Fibroblast of pulmonary artery (primary cell): ENCODE results near the gene RAB20.
"Not testable (repeated sequence)": the region's sequence is repeated elsewhere in the genome, so short reads cannot be mapped to it uniquely, and the experiment has no call there.

Experiments
- DNase-seq: peaks from one replicate; pipeline ENCODE4 v3.0.0-alpha.2; 2010; ENCODE audit warnings: low read depth
- H3K4me3 ChIP-seq: replicated peaks from 2 replicates; pipeline ENCODE4 v1.5.1; 2011; ENCODE audit warnings: low read depth, mild to moderate bottlenecking, control low read depth, low read length, moderate library complexity
- CTCF ChIP-seq: IDR thresholded peaks from 2 replicates; pipeline ENCODE4 v1.5.1; 2011; ENCODE audit warnings: mild to moderate bottlenecking, control low read depth, low read length, inconsistent platforms; ENCODE audit errors: missing control alignments

RAB20 gene

GRCh38 chr13:110539894-110540293, 21.6 kb downstream of the RAB20 start:
- no peak for TF ChIP-seq CTCF
- no peak for DNase-seq
- no peak overlapping the region for H3K4me3 ChIP-seq

DNA sequence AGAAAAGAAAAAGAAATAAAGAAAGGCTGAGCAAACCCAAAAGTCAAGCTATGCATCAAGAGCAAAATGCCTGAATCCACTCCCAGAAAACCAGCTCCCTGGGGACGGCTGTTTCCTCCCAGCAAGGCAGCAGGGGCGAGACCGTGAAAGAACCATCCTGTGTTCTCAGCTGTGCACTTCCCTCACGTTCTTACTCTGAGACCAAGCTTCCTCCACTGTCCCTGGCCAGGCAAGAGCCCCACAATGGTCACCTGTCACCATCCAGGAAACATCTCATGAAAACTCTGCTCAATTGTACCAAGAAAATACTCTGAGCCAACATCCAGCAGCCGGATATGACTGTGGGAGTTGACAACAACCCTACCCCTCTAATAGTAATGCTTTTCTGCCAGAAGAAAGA, 22.9 kb downstream of the RAB20 start:
- TF ChIP-seq CTCF: no peak
- peak; percentile 58 for DNase-seq
- H3K4me3 ChIP-seq: no peak overlapping the region

DNA sequence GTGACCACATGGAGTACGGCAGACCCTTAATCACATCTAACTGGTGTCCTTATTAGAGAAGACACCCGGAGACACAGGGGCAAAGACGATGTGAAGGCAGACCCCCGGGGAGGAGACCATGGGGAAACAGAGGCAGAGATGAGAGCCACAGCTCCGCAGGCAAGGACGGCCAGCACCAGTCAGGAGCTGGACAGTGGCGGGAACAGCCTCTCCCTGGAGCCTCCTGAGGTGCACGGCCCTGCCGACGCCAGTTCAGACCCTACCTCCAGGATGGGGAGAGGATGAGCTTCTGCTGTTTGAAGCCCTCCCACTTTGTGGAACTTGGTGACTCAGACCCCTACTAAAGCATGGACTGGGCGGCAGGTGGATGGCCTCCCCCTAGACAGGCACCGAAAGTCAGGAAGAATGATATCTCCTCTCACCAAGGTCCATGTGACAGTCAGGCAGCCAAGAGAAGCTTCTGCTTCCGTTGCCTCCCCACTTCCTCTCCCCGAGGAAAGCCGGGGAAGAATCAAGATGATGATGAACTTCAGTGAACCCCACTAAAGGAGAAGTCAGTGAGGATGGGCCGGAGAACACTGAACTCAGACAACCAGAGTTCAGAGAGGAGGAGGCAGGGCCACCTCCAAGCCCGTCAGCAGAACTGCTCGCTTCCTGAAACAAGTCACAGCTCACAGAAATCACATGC, 25.4 kb downstream of the RAB20 start:
- no peak for TF ChIP-seq CTCF
- no peak for DNase-seq
- H3K4me3 ChIP-seq: no peak overlapping the region

- no peak for TF ChIP-seq CTCF
- no peak for DNase-seq
- H3K4me3 ChIP-seq: no peak overlapping the region
Measured at GRCh38 chr13:110535526-110535925, 26.0 kb downstream of the RAB20 start.

GRCh38 chr13:110533771-110534670, 27.5 kb downstream of the RAB20 start:
- no peak for DNase-seq
- TF ChIP-seq CTCF: no peak
- no peak overlapping the region for H3K4me3 ChIP-seq

DNA sequence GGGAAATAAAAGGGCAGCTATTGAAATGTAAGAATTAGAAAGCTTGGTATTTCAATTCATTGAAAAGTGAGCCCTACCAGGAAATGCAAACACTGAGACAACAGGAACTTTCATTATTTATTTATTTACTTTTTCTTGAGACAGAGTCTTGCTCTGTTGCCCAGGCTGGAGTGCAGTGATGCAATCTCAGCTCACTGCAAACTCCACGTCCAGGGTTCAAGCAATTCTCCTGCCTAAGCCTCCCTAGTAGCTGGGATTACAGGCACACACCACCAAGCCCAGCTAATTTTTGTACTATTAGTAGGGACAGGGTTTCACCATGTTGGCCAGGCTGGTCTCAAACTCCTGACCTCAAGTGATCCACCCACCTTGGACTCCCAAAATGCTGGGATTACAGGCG, 29.3 kb downstream of the RAB20 start:
- H3K4me3 ChIP-seq, DNase-seq: not testable (repeated sequence)

- no peak for TF ChIP-seq CTCF
- no peak for DNase-seq
- no peak overlapping the region for H3K4me3 ChIP-seq
Measured at GRCh38 chr13:110531671-110532083, 29.8 kb downstream of the RAB20 start.
